SU-DHL-6 (cell line): ENCODE measurements around the gene DDX41.
"Not testable (repeated sequence)": the region's sequence is repeated elsewhere in the genome, so short reads cannot be mapped to it uniquely, and the experiment has no call there.

Source experiments
- H2AFZ ChIP-seq: fragments of 200-600 bp; sonication (generic); 2 replicates; pipeline ENCODE4 v1.6.1; 2014; ENCODE audit warnings: low read depth, mild to moderate bottlenecking, moderate library complexity, mixed read lengths, antibody characterized with exemption, low read length; ENCODE audit not compliant: severe bottlenecking
- H3F3A ChIP-seq: fragments of 200-600 bp; shearing (Covaris generic); 2 replicates; pipeline ENCODE4 v1.6.0; 2016; ENCODE audit warnings: antibody characterized with exemption, mild to moderate bottlenecking; ENCODE audit not compliant: insufficient read depth
- H3K27ac ChIP-seq: fragments of 200-600 bp; sonication (generic); 2 replicates; pipeline ENCODE4 v1.5.1; 2016; ENCODE audit warnings: low read depth, mild to moderate bottlenecking, low read length, moderate library complexity, mixed read lengths
- H3K27me3 ChIP-seq: fragments of 200-600 bp; sonication (generic), shearing (Covaris generic); 2 replicates; pipeline ENCODE4 v1.6.0; 2014; ENCODE audit warnings: mild to moderate bottlenecking, low read length
- H3K36me3 ChIP-seq: fragments of 200-600 bp; sonication (generic); 2 replicates; pipeline ENCODE4 v1.6.1; 2014; ENCODE audit warnings: mild to moderate bottlenecking, low read length, mixed read lengths
- H3K4me2 ChIP-seq: fragments of 300-600, 200-600 bp; shearing (Covaris generic), sonication (generic); 2 replicates; pipeline ENCODE4 v1.6.0; 2014; ENCODE audit warnings: low read length, low read depth, mild to moderate bottlenecking; ENCODE audit not compliant: poor library complexity, severe bottlenecking
- H3K4me3 ChIP-seq: fragments of 200-600 bp; sonication (generic); 2 replicates; pipeline ENCODE4 v1.5.1; 2014; ENCODE audit warnings: antibody characterized with exemption, low read length, mild to moderate bottlenecking, mixed read lengths; ENCODE audit not compliant: insufficient read depth, poor library complexity, severe bottlenecking
- H3K79me2 ChIP-seq: fragments of 200-600 bp; sonication (generic); 2 replicates; pipeline ENCODE4 v1.6.1; 2014; ENCODE audit warnings: mild to moderate bottlenecking, low read length, moderate library complexity; ENCODE audit not compliant: insufficient read depth
- H3K9ac ChIP-seq: fragments of 200-600 bp; sonication (generic); 2 replicates; pipeline ENCODE4 v1.7.0; 2014; ENCODE audit warnings: mild to moderate bottlenecking, low read length
- H3K9me2 ChIP-seq: fragments of 200-600 bp; sonication (generic); replicated peaks from 2 replicates; pipeline ENCODE4 v1.6.1; 2014; ENCODE audit warnings: low read length; ENCODE audit not compliant: insufficient read depth
- H3K9me3 ChIP-seq: fragments of 200-600 bp; sonication (generic); 2 replicates; pipeline ENCODE4 v1.6.1; 2014; ENCODE audit warnings: low read length, mixed read lengths; ENCODE audit not compliant: insufficient read depth
- H4K20me1 ChIP-seq: fragments of 200-600 bp; sonication (generic); 2 replicates; pipeline ENCODE4 v1.6.1; 2014; ENCODE audit warnings: low read depth, mild to moderate bottlenecking, antibody characterized with exemption, low read length, moderate library complexity, mixed read lengths
- CTCF ChIP-seq: fragments of 200-600 bp; sonication (generic); IDR thresholded peaks from one replicate; pipeline ENCODE4 v1.5.1; 2017; ENCODE audit warnings: antibody characterized with exemption, mild to moderate bottlenecking, low read length, moderate library complexity; ENCODE audit not compliant: insufficient read depth, poor library complexity, severe bottlenecking
- EZH2phosphoT487 ChIP-seq: fragments of 200-600 bp; sonication (generic), shearing (Covaris generic); conservative IDR thresholded peaks from 2 replicates; pipeline ENCODE4 v1.6.1; 2018; ENCODE audit warnings: mild to moderate bottlenecking, antibody characterized with exemption, low read length, moderate library complexity, mixed read lengths

The DDX41 gene

GRCh38 chr5:177516601-177517568 is at the start of gene DDX41:
Gene DDX41, minus strand, starts transcription at chr5:177516961. Its CDS starts 16 bp downstream, at chr5:177516945.
- Histone ChIP-seq H3K9me3 (no peaks in the 10 kb centered on the region), H3K27ac (peak within 1 kb of the TSS; percentile 39), H3K27me3 (no peaks in the 10 kb centered on the region), H3F3A (no peaks in the 10 kb centered on the region), H3K9me2 (no peaks in the 10 kb centered on the region), H3K36me3 (0 out of 2 replicates have a peak, but pooled peaks cover 5% of the 10 kb centered on the region), H3K4me2 (peak within 1 kb of the TSS; percentile 87), H4K20me1 (no peaks in the 10 kb centered on the region), H3K9ac (peak within 1 kb of the TSS; percentile 89), H2AFZ (peak within 1 kb of the TSS; percentile 63), H3K4me3 (peak within 1 kb of the TSS; percentile 95), H3K79me2 (peaks cover 23% of the 10 kb centered on the region)
- no peak for TF ChIP-seq CTCF
- no peak for TF ChIP-seq EZH2phosphoT487

GRCh38 chr5:177565046-177565445 is 48.3 kb upstream of the DDX41 start:
- no peak overlapping the region for H2AFZ ChIP-seq
- H3K9ac ChIP-seq, result no peak overlapping the region
- H3K9me2 ChIP-seq, result no peaks in the 10 kb centered on the region
- no peaks in the 10 kb centered on the region for H3K9me3 ChIP-seq
- H3K4me2 ChIP-seq, result no peak overlapping the region
- H3K27me3 ChIP-seq, result no peaks in the 10 kb centered on the region
- H3K4me3 ChIP-seq, result no peak overlapping the region
- no peak overlapping the region for H3K27ac ChIP-seq
- TF ChIP-seq CTCF (no peak), EZH2phosphoT487 (no peak)
- H4K20me1 ChIP-seq, result no peaks in the 10 kb centered on the region
- no peaks in the 10 kb centered on the region for H3K36me3 ChIP-seq
- no peaks in the 10 kb centered on the region for H3F3A ChIP-seq
- no peaks in the 10 kb centered on the region for H3K79me2 ChIP-seq

- not testable (repeated sequence) for H3K9ac ChIP-seq, H3K79me2 ChIP-seq, H3F3A ChIP-seq, H3K9me2 ChIP-seq, H3K4me3 ChIP-seq, H3K9me3 ChIP-seq, H3K36me3 ChIP-seq, H4K20me1 ChIP-seq, H3K27me3 ChIP-seq, H2AFZ ChIP-seq, H3K27ac ChIP-seq, H3K4me2 ChIP-seq
Observed at GRCh38 chr5:177559446-177559941, 42.7 kb upstream of the DDX41 start.

GRCh38 chr5:177557796-177558195 is 41.0 kb upstream of the DDX41 start:
- Histone ChIP-seq H3K9me3 (no peaks in the 10 kb centered on the region), H3K4me3 (no peak overlapping the region), H3K36me3 (no peaks in the 10 kb centered on the region), H3K79me2 (peaks cover 13% of the 10 kb centered on the region), H3F3A (no peaks in the 10 kb centered on the region), H3K9me2 (no peaks in the 10 kb centered on the region), H4K20me1 (no peaks in the 10 kb centered on the region), H3K27me3 (no peaks in the 10 kb centered on the region), H3K4me2 (no peak overlapping the region), H3K27ac (no peak overlapping the region), H2AFZ (no peak overlapping the region), H3K9ac (no peak overlapping the region)
- TF ChIP-seq CTCF (no peak), EZH2phosphoT487 (no peak)
